Measurements from ENCODE around the gene FUNDC2.
"Not testable (repeated sequence)": the region's sequence is repeated elsewhere in the genome, so short reads cannot be mapped to it uniquely, and the experiment has no call there.

Gene FUNDC2, protein sequence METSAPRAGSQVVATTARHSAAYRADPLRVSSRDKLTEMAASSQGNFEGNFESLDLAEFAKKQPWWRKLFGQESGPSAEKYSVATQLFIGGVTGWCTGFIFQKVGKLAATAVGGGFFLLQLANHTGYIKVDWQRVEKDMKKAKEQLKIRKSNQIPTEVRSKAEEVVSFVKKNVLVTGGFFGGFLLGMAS

DNA sequence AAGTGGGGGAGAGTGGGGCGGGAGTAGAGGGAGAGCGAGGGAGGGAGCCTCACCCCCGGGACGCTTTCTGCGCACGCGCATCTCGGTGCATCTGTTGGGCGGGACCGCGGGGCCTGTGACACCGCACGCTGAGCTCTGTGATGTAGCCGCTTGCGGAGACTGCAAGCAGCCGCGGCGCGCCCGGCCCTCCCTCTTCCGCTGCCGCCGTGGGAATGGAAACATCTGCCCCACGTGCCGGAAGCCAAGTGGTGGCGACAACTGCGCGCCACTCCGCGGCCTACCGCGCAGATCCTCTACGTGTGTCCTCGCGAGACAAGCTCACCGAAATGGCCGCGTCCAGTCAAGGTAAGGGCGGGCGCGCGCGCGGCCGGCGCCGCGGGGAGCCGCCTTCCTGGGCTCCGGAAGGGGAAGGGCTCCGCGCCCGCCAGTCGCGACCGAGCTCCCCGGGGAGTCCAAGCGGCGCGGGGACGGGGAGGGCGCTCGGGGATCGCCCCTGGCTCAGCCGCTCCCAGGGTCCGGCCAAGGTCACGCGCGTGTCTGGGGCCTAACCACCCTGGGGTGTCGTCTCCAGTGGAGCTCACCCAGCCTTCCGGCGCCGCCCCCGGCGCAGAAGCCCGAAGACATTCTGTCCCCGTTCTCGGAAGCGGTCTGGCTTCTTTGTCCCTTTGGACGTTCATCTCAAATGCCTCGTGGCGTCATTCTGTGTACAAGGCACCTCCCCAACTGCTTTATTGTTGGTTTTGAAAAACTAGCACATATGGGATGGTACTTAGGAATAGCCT is at the start of gene FUNDC2:
TSS of gene FUNDC2 (plus strand) at position 118 of the 782 bp plus-strand sequence. CDS start at position 213, 95 bp downstream.
- peak within 1 kb of the TSS; percentile 63 for H3K4me3 ChIP-seq (ENCODE audit: low read depth, low read length)

GRCh38 chrX:154979629-154980028 is 47.0 kb upstream of the FUNDC2 start:
- H3K4me3 ChIP-seq (ENCODE audit: low read depth, low read length), result no peak overlapping the region

DNA sequence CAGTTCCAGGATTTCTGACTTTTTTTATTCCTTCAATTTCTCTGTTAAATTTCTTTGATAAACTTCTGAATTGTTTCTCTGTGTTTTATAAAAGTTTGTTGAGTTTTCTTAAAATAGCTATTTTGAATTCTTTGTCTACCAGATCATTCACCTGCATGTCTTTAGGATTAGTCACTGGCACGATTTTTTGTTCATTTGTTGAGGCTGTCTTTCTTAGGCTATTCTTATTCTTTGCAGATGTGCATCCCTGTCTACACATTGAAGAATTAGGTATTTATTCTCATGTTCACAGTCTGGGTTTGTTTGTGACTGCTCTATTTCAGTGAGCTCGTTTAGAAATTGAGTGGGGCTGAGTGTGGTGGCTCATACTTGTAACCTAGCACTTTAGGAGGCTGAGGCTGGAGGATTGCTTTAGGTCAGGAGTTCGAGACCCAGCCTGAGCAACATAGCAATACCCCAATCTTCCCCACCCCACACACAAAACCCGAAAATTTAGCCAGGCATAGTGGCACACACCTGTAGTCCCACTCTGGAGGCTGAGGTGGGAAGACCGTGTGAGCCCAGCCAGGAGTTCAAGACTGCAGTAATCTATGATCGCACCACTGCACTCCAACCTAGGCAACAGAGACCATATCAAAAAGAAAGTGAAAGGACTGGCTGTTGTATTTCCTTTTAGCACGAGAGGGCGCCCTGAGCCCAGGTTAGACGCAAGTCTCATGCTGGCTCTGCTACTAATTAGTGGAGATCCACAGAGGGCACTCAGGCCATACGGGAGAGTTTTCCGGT is 46.1 kb upstream of the FUNDC2 start:
- H3K4me3 ChIP-seq (ENCODE audit: low read depth, low read length), result no peak overlapping the region

GRCh38 chrX:154981116-154981411 is 45.6 kb upstream of the FUNDC2 start:
- no peak overlapping the region for H3K4me3 ChIP-seq (ENCODE audit: low read depth, low read length)

- no peak overlapping the region for H3K4me3 ChIP-seq (ENCODE audit: low read depth, low read length)
Measured at GRCh38 chrX:154986826-154987575, 39.6 kb upstream of the FUNDC2 start.

DNA sequence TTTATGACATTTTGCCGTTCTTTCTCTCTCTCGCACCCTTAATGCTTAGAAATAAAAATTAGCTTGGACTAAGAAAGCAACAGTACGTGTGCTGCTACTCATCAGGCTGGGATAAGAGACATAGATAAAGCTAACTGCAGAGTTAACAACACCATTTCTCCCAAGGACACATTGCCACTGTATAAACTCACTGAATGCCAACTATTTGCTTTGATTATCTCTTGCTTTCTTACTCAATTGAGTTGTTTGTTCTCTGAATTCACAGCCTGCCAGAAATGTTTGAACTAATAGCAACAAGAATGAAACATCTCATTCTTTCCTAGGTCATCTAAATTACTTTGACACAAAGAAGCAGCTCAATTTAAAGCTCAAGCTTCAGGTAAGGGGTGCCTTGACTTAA is 38.7 kb upstream of the FUNDC2 start:
- no peak overlapping the region for H3K4me3 ChIP-seq (ENCODE audit: low read depth, low read length)

GRCh38 chrX:154988719-154989118 is 37.9 kb upstream of the FUNDC2 start:
- H3K4me3 ChIP-seq (ENCODE audit: low read depth, low read length), result no peak overlapping the region

- no peak overlapping the region for H3K4me3 ChIP-seq (ENCODE audit: low read depth, low read length)
Measured at GRCh38 chrX:154990496-154990895, 36.1 kb upstream of the FUNDC2 start.

- no peak overlapping the region for H3K4me3 ChIP-seq (ENCODE audit: low read depth, low read length)
Measured at GRCh38 chrX:154991039-154991438, 35.6 kb upstream of the FUNDC2 start.

DNA sequence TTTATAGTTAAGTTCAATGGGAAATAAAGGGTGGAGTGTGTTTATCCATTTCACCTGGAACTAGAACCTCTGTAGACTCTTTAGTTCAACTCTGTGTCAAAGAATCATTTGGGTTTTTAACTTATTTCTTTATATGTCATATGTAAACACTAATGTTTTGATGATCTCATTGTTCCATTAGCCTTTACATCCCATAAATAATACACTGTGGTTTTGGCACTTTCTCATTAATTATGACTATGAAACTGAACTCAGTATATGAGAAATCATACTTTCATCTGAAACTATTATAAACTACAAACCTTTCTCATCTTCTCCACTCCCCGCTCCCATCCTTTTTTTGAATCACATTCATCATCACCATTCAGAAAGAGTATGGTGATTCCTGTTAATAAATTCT is 35.2 kb upstream of the FUNDC2 start:
- H3K4me3 ChIP-seq (ENCODE audit: low read depth, low read length), result no peak overlapping the region

DNA sequence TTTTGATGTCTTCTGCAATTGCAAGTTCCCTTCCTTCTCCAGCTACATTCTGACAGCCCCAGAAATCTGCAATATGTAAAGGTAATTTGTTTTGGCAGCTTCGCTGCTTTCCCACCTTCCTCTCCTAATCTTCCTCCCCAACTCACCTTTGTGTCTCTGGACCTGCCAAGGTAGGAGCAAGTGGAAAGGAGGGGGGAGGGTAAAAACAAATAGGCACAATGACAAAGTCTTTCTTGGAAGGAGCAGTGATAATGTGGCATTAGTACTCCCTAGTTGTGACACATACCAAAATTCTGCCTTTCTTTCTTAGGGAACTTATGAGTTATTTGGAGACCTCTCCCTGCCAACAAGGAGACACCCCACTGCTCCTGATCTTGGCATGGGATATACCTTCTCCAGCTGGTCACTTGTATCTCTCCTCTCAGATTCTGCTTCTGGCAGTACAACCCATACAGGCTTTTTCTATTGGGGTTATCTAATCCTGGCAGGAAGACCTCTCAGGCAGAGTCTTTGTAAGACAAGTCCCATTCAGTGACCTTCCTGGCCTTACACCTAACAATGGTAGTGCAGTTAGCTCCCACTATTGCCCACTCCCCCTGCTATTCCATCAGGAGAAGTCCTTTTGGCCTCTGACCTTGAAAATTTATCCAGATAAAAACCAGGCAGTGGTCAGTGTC is 28.3 kb upstream of the FUNDC2 start:
- no peak overlapping the region for H3K4me3 ChIP-seq (ENCODE audit: low read depth, low read length)

DNA sequence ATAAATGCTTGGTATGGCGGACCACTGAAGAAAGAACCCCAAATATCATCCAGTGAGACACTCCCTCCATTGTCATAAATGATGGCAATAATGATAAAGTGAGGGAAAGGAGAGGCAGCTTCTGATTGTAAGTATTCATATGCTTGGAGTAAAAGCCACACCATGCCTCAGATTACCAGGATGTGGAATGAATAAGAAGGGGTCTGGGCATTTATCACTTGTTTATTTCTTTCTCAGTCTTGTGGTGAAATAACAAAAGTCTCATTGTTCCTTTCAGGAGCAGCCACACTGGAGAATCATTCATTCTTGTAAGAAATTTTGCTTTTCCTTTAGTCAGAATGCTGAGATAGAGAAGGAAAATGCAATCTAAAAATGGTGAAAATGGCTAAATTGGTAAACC is 25.8 kb upstream of the FUNDC2 start:
- H3K4me3 ChIP-seq (ENCODE audit: low read depth, low read length), result no peak overlapping the region

DNA sequence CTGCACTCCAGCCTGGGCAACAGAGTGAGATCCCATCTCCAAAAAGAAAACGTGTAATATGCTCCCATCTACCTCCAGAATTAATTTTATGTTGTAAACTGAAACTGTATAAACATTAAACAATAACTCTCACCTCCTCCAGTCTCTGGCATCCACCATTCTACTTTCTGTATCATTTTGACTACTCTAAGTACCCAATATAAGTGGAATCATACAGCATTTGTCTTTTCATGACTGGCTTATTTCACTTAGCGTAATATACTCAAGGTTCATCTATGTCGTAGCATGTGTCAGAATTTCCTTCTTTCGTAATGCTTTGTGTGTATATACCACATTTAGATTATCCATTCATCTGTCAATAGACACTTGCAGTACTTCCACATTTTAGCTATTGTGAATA is 24.8 kb upstream of the FUNDC2 start:
- no peak overlapping the region for H3K4me3 ChIP-seq (ENCODE audit: low read depth, low read length)

DNA sequence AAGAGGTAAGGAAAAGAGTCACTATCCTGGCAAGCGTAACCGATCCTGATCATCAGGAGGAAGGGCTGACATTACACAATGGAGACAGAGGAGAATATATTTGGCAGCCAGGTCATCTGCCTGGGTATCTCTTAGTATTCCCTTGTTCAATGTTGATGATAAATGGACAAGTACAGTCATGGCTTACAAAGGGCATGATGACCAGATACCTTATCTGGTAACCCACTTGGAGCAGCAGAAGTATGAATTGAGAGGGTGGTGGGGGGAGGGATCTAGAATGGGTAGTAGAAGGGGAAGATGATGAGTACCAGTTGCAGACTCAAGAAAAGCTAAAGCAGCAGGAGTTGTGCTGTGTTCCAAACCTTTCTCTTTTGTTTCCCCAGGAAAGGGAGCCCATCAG is 21.5 kb upstream of the FUNDC2 start:
- H3K4me3 ChIP-seq (ENCODE audit: low read depth, low read length), result no peak overlapping the region

DNA sequence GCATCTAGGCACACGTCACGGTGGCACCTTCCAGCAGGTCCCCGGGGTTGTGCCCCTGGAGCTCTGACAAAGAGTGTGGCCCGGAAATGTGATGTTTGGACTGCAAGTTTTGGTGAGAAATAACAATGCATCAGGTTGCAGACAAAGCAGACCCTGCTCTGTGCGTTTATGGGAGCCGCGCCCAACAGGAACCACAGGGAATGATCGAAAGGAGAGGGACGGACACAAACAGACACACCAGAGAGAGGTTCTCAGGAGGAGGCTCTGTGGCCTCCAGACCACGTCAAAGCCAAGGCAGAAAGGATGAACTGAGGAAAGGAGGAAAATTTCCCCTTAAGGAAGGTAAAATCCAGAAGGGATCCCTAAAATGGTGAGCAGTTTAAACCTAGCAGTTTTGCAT is 20.3 kb upstream of the FUNDC2 start:
- not testable (repeated sequence) for H3K4me3 ChIP-seq (ENCODE audit: low read depth, low read length)

DNA sequence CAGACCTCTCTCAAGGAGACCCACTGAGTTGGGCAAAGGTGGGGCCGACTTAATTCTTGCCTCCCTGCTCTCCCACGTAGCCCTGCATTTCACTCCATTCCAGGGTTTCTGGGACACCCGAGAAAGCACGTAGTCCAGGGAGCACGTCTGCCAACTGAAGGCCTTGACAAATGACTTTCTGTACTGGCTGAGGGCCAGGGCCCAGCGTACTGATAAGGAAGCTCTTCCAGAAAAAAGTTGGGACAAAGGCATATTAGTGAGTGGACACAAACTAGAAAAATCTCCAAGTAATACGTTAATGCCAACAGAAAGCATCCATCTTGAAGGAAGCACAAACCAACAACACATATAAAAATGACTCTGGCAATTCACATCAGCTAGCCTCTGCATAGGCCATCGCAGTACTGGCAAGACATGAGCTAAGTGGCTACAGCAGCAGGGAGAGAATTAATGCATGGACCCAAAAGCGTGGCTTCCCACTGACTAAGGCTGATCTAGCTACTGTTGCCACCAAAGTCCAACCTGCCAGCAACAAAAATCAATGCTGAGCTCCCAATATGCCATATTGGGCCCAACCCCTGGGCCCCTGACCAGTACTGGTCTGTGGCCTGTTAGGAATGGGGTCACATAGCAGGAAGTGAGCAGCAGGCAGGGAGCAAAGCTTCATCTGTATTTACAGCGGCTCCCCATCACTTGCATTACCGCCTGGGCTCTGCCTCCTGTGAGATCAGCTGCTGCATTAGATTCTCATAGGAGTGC is 19.6 kb upstream of the FUNDC2 start:
- not testable (repeated sequence) for H3K4me3 ChIP-seq (ENCODE audit: low read depth, low read length)

- not testable (repeated sequence) for H3K4me3 ChIP-seq (ENCODE audit: low read depth, low read length)
Measured at GRCh38 chrX:155008578-155008977, 18.1 kb upstream of the FUNDC2 start.

GRCh38 chrX:155009994-155010472 is 16.6 kb upstream of the FUNDC2 start:
- H3K4me3 ChIP-seq (ENCODE audit: low read depth, low read length), result no peak overlapping the region

- H3K4me3 ChIP-seq (ENCODE audit: low read depth, low read length), result no peak overlapping the region
Measured at GRCh38 chrX:155020591-155020990, 6.1 kb upstream of the FUNDC2 start.

- H3K4me3 ChIP-seq (ENCODE audit: low read depth, low read length), result no peak within 1 kb of the TSS
Measured at GRCh38 chrX:155022585-155022984, 4.1 kb upstream of the FUNDC2 start, which contains the start of gene F8. F8 (minus strand) TSS chrX:155022723; CDS start chrX:155022552, 171 bp downstream.
